GM19468 (cell line): ENCODE data around the gene ETV3L.

Source experiments
- ATAC-seq: cut with Tn5 transposase; IDR thresholded peaks from one replicate; pipeline ENCODE4 v1.9.1; 2021; ENCODE audit warnings: mild to moderate bottlenecking, moderate library complexity, moderate number of reproducible peaks; ENCODE audit not compliant: unreplicated experiment; ENCODE audit errors: extremely low read depth

Gene ETV3L

GRCh38 chr1:157099633-157100009 lies at the start of gene ETV3L:
Gene ETV3L, minus strand, starts transcription at chr1:157099808. Its CDS starts 285 bp downstream, at chr1:157099523.
- no peak for ATAC-seq

- ATAC-seq: no peak
Measured at GRCh38 chr1:157147906-157148700, 48.5 kb upstream of the ETV3L start.

- no peak for ATAC-seq
Measured at GRCh38 chr1:157147037-157147436, 47.4 kb upstream of the ETV3L start.

GRCh38 chr1:157146244-157146643 lies 46.6 kb upstream of the ETV3L start:
- ATAC-seq: no peak

- ATAC-seq: no peak
Measured at GRCh38 chr1:157145076-157145475, 45.5 kb upstream of the ETV3L start.

- ATAC-seq: no peak
Measured at GRCh38 chr1:157144509-157144908, 44.9 kb upstream of the ETV3L start.

- no peak for ATAC-seq
Measured at GRCh38 chr1:157142765-157143423, 43.3 kb upstream of the ETV3L start.

GRCh38 chr1:157142201-157142600 lies 42.6 kb upstream of the ETV3L start:
- ATAC-seq: no peak

GRCh38 chr1:157141212-157141855 lies 41.7 kb upstream of the ETV3L start:
- no peak for ATAC-seq

GRCh38 chr1:157140063-157140588 lies 40.5 kb upstream of the ETV3L start:
- ATAC-seq: no peak

GRCh38 chr1:157139052-157139715 lies 39.6 kb upstream of the ETV3L start:
- ATAC-seq: no peak

- ATAC-seq: peak; percentile 70
Measured at GRCh38 chr1:157138220-157139051, 38.8 kb upstream of the ETV3L start, which contains the start of gene ETV3. Gene ETV3, minus strand, starts transcription at chr1:157138395. Its CDS starts 2,043 bp downstream, at chr1:157136352.

- no peak for ATAC-seq
Measured at GRCh38 chr1:157137408-157138219, 38.0 kb upstream of the ETV3L start.

GRCh38 chr1:157137046-157137407 lies 37.4 kb upstream of the ETV3L start:
- ATAC-seq: no peak

GRCh38 chr1:157136133-157136532 lies 36.5 kb upstream of the ETV3L start:
- ATAC-seq: no peak

GRCh38 chr1:157135646-157136045 lies 36.0 kb upstream of the ETV3L start:
- no peak for ATAC-seq

GRCh38 chr1:157135070-157135469 lies 35.5 kb upstream of the ETV3L start:
- ATAC-seq: no peak

GRCh38 chr1:157134442-157134841 lies 34.8 kb upstream of the ETV3L start:
- ATAC-seq: no peak

- ATAC-seq: no peak
Measured at GRCh38 chr1:157133426-157133825, 33.8 kb upstream of the ETV3L start.
